CD4-positive, alpha-beta T cell treated with Interferon alpha-2 for 1 hour (primary cell): ENCODE data around the gene CHD5.
"Not testable (repeated sequence)": the region's sequence is repeated elsewhere in the genome, so short reads cannot be mapped to it uniquely, and the experiment has no call there.

ENCODE experiments used
- DNase-seq, 2 donors: peaks; one replicate each; pipeline ENCODE4 v3.0.0-alpha.2; 2020 to 2022

CHD5 gene

DNA sequence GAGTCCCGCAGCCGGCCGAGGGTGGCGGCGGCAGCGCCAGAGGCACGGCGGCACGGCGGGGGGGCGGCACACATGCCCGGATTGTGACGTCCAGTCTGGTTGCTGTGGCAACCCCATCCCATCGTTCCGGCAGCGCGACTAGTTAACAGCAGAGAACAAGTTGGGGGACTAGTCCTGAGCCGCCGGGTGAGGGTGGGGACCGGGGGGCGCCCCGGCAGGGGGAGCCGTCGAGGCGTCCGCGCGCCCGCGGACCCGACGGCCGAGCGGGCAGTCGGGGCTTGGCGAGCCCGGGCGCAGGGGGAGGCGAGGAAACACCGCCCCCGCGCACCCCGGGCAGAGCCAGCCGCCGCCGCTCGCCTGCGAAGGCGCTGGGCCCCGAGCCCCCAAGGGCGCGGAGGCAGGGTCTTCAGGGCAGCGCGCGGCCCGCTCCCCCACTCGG, at the start of gene CHD5:
CHD5 (minus strand) TSS at position 54 of the 439 bp plus-strand sequence. CDS start 298 bp downstream, outside the sequence.
- peak in 1 of 2 donors; percentile 11 for DNase-seq

- DNase-seq = no peak
Measured at GRCh38 chr1:6225651-6226050, 45.5 kb upstream of the CHD5 start.

GRCh38 chr1:6224718-6225117, 44.6 kb upstream of the CHD5 start:
- no peak for DNase-seq

DNA sequence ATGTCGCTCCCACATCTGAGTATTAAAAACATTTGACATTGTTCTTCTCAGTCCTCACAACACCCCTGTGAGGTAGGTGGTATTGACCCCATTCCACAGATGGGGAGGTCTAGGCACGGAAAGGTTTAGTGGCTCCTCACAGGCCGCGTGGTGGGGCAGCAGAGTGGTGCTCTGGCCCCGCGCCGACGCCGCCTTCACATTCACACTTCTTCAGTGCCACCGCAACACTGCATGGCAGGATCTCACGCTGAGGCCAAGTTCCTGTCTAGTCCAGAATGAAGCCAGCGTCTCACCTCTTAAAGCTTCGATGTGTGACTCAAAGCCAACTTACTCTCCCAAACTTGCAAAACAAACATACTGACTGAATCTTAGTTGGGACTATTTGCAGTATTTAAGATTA, 43.5 kb upstream of the CHD5 start:
- DNase-seq = no peak

- DNase-seq = no peak
Measured at GRCh38 chr1:6222636-6223035, 42.5 kb upstream of the CHD5 start.

- DNase-seq = no peak
Measured at GRCh38 chr1:6221210-6221784, 41.2 kb upstream of the CHD5 start.

DNA sequence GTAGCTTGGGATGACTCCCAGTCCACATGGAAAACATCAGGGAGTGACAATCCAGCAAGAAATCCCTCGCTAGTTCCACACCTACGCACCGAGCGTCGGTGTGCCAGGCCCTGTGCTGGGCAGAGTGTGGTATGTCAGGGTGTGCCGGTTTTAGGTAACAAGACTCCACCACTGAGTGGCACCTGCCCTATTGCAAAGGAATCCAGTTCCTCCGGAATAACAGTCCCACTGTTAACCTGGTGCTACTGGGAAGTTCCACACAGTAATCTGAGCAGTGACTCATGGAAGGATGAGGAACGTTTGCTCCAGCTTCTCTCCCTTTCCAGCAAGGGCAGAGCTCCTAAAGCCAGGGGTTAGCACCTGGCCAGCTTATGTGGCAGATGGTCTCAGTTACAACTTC, 40.1 kb upstream of the CHD5 start:
- no peak for DNase-seq

- DNase-seq = not testable (repeated sequence)
Measured at GRCh38 chr1:6219641-6220040, 39.5 kb upstream of the CHD5 start.

- no peak for DNase-seq
Measured at GRCh38 chr1:6218375-6219164, 38.4 kb upstream of the CHD5 start.

DNA sequence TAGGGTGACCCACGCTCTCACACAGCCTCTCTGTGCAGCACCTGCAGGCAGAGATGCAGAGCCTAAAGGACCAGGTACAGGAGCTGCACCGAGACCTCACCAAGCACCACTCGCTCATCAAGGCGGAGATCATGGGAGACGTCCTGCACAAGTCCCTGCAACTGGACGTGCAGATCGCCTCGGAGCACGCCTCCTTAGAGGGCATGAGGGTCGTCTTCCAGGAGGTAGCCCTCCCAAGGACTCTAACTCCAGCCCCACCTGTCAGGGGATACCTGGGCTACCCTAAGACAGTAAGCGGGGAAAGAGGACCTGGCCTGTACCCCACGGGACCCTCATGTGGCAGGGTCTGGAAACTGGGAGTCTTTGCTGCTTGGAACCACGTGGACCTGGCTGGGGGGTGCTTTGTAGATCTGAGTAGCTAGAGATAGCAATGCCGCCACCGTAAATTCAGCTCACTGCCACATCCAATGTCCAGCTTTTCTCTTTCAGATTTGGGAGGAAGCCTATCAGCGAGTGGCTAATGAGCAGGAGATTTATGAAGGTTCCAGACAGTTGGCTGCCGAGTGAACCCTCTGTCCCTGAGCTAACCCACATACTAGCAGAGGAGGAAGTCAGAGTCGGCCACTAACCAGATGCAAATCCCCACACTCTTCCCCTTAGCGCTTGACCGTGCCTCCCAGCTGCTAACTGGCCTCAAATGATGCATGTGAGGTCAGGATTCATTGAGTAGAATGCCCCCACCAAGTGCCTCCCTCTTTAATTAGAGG, 32.3 kb upstream of the CHD5 start:
- DNase-seq = no peak

DNA sequence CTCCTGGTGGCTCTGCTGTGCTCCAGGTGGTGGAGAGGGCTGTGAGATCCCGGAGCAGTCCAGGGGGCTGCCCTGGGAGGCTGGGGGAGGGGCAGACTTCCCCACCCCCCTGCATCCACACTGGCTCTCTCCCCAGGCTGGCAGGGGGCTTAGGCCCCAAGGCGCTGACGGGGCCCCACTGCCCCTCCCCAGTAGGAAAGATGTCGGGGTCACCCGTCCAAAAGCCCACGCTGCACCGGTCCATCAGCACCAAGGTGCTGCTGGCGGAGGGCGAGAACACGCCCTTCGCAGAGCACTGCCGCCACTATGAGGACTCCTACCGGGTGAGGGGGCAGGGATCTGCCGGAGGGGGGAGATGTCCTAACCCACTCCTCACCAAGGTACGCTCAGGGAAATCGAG, 31.6 kb upstream of the CHD5 start:
- DNase-seq = no peak

DNA sequence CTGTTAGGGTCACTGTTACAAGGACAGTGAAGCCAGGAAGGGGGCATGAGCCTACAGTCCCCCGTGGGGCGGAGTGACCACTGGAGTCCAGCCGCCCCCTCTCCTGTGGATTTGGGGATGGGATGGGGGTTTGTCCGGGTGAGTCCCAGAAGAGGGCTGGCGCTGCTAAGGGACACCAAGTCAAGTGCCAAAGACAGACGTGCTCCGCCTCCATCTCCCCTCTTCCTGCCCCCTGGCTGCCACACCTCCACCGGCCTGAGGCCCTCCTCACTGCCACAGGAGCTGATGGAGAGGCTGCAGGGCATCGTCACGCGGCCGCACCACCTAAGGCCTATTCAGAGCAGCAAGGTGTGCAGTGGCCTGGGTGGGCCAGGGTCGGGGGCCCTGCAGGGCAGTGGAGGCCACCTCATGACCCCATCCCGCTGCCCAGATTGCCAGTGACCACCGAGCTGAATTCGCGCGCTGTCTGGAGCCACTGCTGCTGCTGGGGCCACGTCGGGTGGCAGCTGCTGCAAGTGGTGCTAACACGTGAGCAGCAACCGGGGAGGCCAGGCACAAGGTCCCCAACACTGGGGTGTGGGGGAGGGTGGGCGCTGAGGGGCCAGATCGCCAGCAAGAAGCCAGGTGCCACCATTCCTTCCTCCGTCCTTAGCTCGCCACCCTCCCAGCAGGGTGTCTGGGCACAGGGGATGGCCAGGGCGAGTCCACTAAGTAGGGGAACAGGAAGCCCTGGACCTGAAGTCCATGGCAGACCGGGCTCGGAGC, 30.7 kb upstream of the CHD5 start:
- DNase-seq = no peak

GRCh38 chr1:6209661-6210580, 29.8 kb upstream of the CHD5 start:
- DNase-seq = no peak

- peak; percentile 18 to 27 for DNase-seq
Measured at GRCh38 chr1:6208723-6209660, 28.9 kb upstream of the CHD5 start.

DNA sequence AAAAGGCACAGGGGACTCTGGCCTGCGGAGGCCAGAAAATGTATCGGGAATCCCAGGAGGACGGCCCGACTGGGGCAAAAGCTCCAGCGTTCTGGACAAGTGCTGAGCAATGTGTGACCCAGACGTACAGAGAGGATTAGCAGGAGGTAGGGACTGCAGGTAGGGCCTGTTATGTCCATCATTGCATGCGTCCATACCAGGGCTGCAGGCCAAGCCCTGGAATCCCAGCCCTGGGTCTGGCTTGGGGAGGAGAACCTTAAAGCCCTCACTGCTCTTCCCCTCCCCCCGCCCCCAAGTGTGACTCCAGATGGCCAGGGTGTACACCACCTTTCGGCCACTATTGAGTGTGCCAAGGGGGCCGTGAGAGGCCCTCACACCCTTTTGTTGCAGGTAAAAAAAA, 27.8 kb upstream of the CHD5 start:
- no peak for DNase-seq

- DNase-seq = no peak
Measured at GRCh38 chr1:6207075-6207885, 27.2 kb upstream of the CHD5 start.

GRCh38 chr1:6206520-6206855, 26.4 kb upstream of the CHD5 start:
- no peak for DNase-seq

DNA sequence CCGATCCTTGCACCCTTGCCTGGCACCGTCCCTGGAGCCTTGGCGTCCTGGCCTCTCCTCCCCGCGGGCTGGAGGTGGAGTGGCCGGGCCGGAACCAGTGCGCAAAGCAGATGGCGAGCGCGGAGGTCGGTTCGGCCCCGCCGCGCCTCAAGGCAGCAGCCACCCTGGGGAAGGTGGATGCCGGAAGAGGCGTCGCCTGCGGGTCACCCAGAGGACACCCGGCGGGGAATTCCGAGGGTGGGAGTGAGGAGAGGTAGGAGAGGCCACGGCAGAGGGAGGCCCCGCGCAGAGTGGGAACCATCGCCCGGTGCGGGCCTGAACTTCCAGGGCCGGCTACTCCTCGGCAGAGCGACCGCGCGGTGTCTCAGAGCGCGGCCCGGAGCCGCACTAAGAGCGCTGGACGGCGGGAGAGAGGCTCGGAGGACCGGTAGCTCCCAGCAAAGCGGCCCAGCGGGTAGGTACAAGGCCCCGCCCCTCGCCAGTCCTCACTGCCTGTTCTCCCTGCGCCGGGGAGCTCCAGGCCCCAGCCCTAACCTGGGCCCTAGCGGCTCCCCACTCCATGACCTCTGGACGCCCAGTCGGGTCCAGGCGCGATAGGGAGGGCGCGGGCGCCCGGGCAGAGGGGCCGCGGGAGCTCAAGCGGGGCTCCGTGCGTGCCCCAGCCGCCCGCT, 25.9 kb upstream of the CHD5 start, which contains the start of gene RNF207:
RNF207 (plus strand) TSS at position 271 of the 671 bp plus-strand sequence. CDS start 417 bp downstream, outside the sequence.
- DNase-seq = peak; percentile 23 to 68

GRCh38 chr1:6202256-6202655, 22.1 kb upstream of the CHD5 start:
- no peak for DNase-seq
